ENCODE data around the gene PTPN23.

GRCh38 chr3:47404431-47404876, 23.6 kb downstream of the PTPN23 start:
- TF ChIP-seq CTCF (IDR thresholded peaks at IDR 0.05) (no peak), POLR2AphosphoS5 (IDR thresholded peaks at IDR 0.05) (no peak), POLR2A (IDR thresholded peaks at IDR 0.05) (no peak)

Data from breast epithelium (tissue), 3 donors.